GM18951 (cell line): ENCODE measurements around the gene SCD5.

Source experiments
- POLR2A ChIP-seq: IDR thresholded peaks from 4 replicates; pipeline ENCODE4 v1.6.1; 2011; ENCODE audit warnings: mild to moderate bottlenecking; ENCODE audit not compliant: insufficient read length, insufficient read depth; ENCODE audit errors: extremely low read depth
- in situ Hi-C: fragments of 300-500 bp; cut with MboI; formaldehyde crosslinking; loops from one replicate; pipeline ENCODE4 v1.12.0; 2022; ENCODE audit warnings: low sequenced_read_pairs, mixed read lengths, inconsistent platforms; ENCODE audit not compliant: unreplicated experiment

The SCD5 gene

GRCh38 chr4:82803746-82804145 lies 5.2 kb upstream of the SCD5 start:
- in situ Hi-C loops = no loop called here
- no peak for TF ChIP-seq POLR2A

GRCh38 chr4:82802911-82803310 lies 4.3 kb upstream of the SCD5 start:
- in situ Hi-C loops = no loop called here
- no peak for TF ChIP-seq POLR2A

- no peak for TF ChIP-seq POLR2A
- in situ Hi-C loops = no loop called here
These were observed 3.4 kb upstream of the SCD5 start for GRCh38 chr4:82801910-82802521.

DNA sequence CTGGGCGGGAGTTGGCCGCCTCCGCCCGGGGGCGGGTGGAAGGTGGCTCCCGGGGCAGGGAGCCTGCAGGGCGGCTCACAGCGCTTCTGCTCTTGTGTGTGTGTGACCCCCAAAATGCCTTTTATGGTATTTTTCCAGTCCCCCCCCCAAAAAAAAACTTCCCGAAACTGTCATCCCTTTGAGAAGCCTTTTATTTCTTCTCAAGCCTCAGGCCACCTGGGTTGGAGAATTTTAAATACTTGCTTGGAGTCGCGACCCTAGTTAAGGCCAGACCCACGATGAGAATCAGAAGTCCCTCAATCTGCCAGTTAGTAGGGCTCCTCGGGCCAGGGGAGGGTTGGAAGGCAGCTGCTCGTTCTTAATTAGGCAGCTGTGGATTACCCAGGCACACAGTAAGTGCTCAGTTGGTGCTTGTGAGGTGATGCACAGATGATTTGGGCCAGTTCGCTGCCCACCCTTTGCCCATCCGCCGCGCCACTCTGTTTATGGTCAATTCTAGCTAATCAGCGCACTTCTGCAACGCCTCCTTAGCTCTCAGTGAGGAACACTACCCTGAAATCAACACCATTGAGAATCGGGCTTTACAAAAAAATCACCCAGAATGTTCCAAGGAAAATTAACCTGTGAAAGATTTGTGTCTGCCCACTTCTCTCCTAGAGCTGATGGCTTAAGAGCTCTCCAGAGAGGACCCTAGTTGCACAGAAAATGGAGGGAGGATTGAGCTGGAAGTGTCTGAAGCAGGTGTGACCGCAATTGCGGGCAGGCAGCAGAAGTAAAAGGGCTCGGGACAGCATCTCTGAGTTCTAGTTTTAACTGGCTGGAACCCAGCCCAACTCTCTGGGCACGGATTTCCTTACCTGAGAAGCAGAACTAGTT lies 648 bp upstream of the SCD5 start:
- TF ChIP-seq POLR2A = no peak
- in situ Hi-C loops = no loop called here

GRCh38 chr4:82797405-82798111 lies 1.0 kb downstream of the SCD5 start:
- no peak for TF ChIP-seq POLR2A
- in situ Hi-C loops = no loop called here

GRCh38 chr4:82797040-82797404 lies 1.6 kb downstream of the SCD5 start:
- in situ Hi-C loops = no loop called here
- TF ChIP-seq POLR2A = no peak

- in situ Hi-C loops = no loop called here
- TF ChIP-seq POLR2A = no peak
These were observed 5.5 kb downstream of the SCD5 start for GRCh38 chr4:82792912-82793649.

GRCh38 chr4:82791179-82791578 lies 7.4 kb downstream of the SCD5 start:
- TF ChIP-seq POLR2A = no peak
- in situ Hi-C loops = no loop called here

DNA sequence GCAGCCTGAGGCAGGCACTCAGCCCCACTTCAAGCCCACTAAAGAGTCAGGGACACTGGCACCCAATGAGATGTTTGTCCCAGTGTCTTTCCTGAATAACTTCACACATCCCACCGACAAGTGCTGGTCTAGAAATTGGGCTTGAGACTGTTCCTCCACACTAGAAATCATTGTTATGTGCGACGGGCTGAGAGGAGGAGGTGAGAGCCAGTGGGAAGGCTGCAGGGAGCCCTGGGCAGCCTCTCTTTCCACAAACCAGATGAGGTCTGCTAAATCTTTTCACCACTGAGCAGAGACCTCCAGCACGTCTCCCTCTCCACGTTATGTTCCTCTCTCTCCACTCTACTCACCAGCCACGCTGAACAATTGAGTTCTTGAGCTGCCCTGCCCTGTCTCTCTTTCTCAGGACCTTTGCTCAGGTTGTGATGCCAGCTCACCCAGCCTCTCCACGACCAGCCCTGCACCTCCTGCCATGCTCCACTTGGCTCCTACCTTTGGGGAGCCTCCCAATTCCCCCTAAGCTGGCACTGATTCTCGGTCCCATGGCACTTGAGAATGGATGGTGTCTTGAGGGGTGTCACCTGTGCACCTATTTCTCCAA lies 8.4 kb downstream of the SCD5 start:
- in situ Hi-C loops = no loop called here

DNA sequence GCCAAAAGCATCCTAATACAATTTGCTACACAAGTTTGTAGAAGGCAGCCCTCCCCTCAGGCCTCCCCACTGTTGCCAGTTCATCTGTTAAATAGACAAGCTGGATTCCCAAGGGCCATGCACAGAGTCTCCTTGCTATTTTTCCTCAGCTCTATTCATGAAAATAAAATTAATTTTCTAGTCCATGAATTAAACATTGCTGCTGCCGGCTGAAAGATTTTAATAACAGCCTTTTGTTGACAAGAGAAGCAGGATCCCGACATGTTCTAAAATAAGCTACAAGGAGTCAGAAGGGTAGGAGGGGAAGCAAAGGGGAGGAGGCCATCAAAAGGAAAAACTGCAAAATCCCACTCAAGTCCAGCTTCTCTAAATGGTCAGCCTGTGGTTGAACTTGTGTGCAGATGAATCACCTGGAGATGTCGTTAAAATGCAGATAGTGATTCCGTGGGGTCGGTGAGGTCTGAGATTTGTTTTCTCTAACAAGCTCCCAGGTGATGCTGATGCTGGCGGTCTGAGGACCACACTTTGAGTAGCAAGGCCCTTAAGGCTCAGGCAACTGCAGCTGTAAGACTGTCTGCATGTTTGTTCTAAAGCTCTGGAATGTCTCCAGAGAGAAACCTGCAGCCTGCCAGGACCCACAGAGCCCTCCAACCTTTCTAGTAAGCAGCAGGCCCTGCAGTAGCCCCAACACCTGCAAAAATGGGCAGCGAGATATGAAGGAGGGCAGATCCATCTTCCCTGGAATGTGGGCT lies 9.4 kb downstream of the SCD5 start:
- no peak for TF ChIP-seq POLR2A
- in situ Hi-C loops = no loop called here

More for the DNA sequence above, 8.4 kb downstream of the SCD5 start:
- no peak for TF ChIP-seq POLR2A

- TF ChIP-seq POLR2A = no peak
- in situ Hi-C loops = no loop called here
These were observed 11.3 kb downstream of the SCD5 start for GRCh38 chr4:82787342-82787741.

- no peak for TF ChIP-seq POLR2A
- in situ Hi-C loops = no loop called here
These were observed 11.8 kb downstream of the SCD5 start for GRCh38 chr4:82786828-82787227.
